HG03342 (cell line): Measurements from ENCODE around the gene KCNIP1.
"Not testable (repeated sequence)": the region's sequence is repeated elsewhere in the genome, so short reads cannot be mapped to it uniquely, and the experiment has no call there.

ENCODE experiments used
- ATAC-seq: cut with Tn5 transposase; IDR thresholded peaks from one replicate; pipeline ENCODE4 v1.9.1; 2021; ENCODE audit warnings: mild to moderate bottlenecking, moderate library complexity; ENCODE audit not compliant: unreplicated experiment

KCNIP1 gene

GRCh38 chr5:170746075-170746960 lies 242.5 kb downstream of the KCNIP1 start:
- ATAC-seq: no peak

GRCh38 chr5:170746961-170747340 lies 243.1 kb downstream of the KCNIP1 start:
- no peak for ATAC-seq

GRCh38 chr5:170747357-170747756 lies 243.5 kb downstream of the KCNIP1 start:
- no peak for ATAC-seq

GRCh38 chr5:170747851-170748250 lies 244.0 kb downstream of the KCNIP1 start:
- ATAC-seq: no peak

GRCh38 chr5:170748951-170749471 lies 245.2 kb downstream of the KCNIP1 start:
- ATAC-seq: no peak

GRCh38 chr5:170749911-170750431 lies 246.2 kb downstream of the KCNIP1 start:
- ATAC-seq: no peak

- no peak for ATAC-seq
Observed at GRCh38 chr5:170750791-170751190, 247.0 kb downstream of the KCNIP1 start.

- no peak for ATAC-seq
Observed at GRCh38 chr5:170751631-170752030, 247.8 kb downstream of the KCNIP1 start.

- no peak for ATAC-seq
Observed at GRCh38 chr5:170752257-170753215, 248.7 kb downstream of the KCNIP1 start.

- ATAC-seq: no peak
Observed at GRCh38 chr5:170753311-170753710, 249.5 kb downstream of the KCNIP1 start.

- ATAC-seq: not testable (repeated sequence)
Observed at GRCh38 chr5:170754508-170754907, 250.7 kb downstream of the KCNIP1 start.

- ATAC-seq: no peak
Observed at GRCh38 chr5:170755679-170756456, 252.0 kb downstream of the KCNIP1 start.

GRCh38 chr5:170756691-170757090 lies 252.9 kb downstream of the KCNIP1 start:
- peak; percentile 16 for ATAC-seq

GRCh38 chr5:170757182-170757601 lies 253.4 kb downstream of the KCNIP1 start:
- ATAC-seq: peak; percentile 88

- no peak for ATAC-seq
Observed at GRCh38 chr5:170757669-170758068, 253.8 kb downstream of the KCNIP1 start.

GRCh38 chr5:170758481-170758880 lies 254.7 kb downstream of the KCNIP1 start:
- ATAC-seq: no peak

GRCh38 chr5:170760113-170760512 lies 256.3 kb downstream of the KCNIP1 start:
- no peak for ATAC-seq

- ATAC-seq: no peak
Observed at GRCh38 chr5:170761048-170761707, 257.4 kb downstream of the KCNIP1 start.

GRCh38 chr5:170761708-170762066 lies 257.9 kb downstream of the KCNIP1 start:
- no peak for ATAC-seq

GRCh38 chr5:170762298-170762697 lies 258.5 kb downstream of the KCNIP1 start:
- not testable (repeated sequence) for ATAC-seq
